Stomach (tissue), 9 donors: ENCODE measurements around the gene MAP7D3. TPM values are rescaled to one million over a fixed set of nuclear protein-coding genes. Genes with fewer than 3 reads are reported as not detected.
"Not testable (repeated sequence)": the region's sequence is repeated elsewhere in the genome, so short reads cannot be mapped to it uniquely, and the experiment has no call there.

Source experiments
- DNase-seq, 2 donors: peaks; one replicate each; pipeline versions ENCODE4 v3.0.0 to v3.0.0-alpha.2; 2013 to 2019
- H3K27ac ChIP-seq, 5 donors: fragments of 200-600 bp in 4 of 5; sonication (generic) in 4 of 5; one replicate each; pipeline ENCODE4 v1.5.1; 2013 to 2019; ENCODE audit warnings: mild to moderate bottlenecking in 1 of 5, moderate library complexity in 1 of 5
- H3K27me3 ChIP-seq, 3 donors: fragments of 200-600 bp; sonication (generic); one replicate each; pipeline ENCODE4 v1.5.1; 2017 to 2019; ENCODE audit warnings: mixed run types in 1 of 3
- H3K36me3 ChIP-seq, 4 donors: fragments of 200-600 bp; sonication (generic); 1 replicate in 3 of 4; 2 replicates in 1 of 4; pipeline ENCODE4 v1.5.1; 2016 to 2019
- H3K4me1 ChIP-seq, 4 donors: fragments of 200-600 bp; sonication (generic); one replicate each; pipeline ENCODE4 v1.5.1; 2016 to 2019
- H3K4me3 ChIP-seq, 4 donors: fragments of 200-600 bp; sonication (generic) in 3 of 4; one replicate each; pipeline ENCODE4 v1.5.1; 2016 to 2019; ENCODE audit warnings: mild to moderate bottlenecking in 1 of 4
- H3K9me3 ChIP-seq, 4 donors: fragments of 200-600 bp; sonication (generic); one replicate each; pipeline ENCODE4 v1.5.1; 2016 to 2019
- EP300 ChIP-seq: sonication (generic); formaldehyde crosslinking; IDR thresholded peaks from one replicate; pipeline ENCODE4 v1.6.1; 2017; ENCODE audit warnings: antibody characterized with exemption
- POLR2A ChIP-seq, 4 donors: fragments of 450-650 bp; IDR thresholded peaks; one replicate each; pipeline ENCODE4 v1.6.1; 2016; ENCODE audit warnings: antibody characterized with exemption in 4 of 4, control low read depth in 2 of 4, mild to moderate bottlenecking in 1 of 4, moderate library complexity in 1 of 4
- POLR2AphosphoS5 ChIP-seq, 3 donors: sonication (generic); formaldehyde crosslinking; IDR thresholded peaks; one replicate each; pipeline ENCODE4 v1.6.1; 2016; ENCODE audit warnings: antibody characterized with exemption in 3 of 3
- WGBS, 5 donors: extraction: QIAGEN DNeasy Blood & Tissue Kit in 3 of 5; methylation state at CpG; one replicate each; pipeline versions ENCODE4 v1.1.5 to v1.1.7; 2013 to 2018; 5-methylcytosine and 5-hydroxymethylcytosine counted together
- intact Hi-C: fragments of 100-400 bp; cut with DNase I; formaldehyde crosslinking; loops from one replicate; pipeline ENCODE4 v1.15.1; 2023; ENCODE audit warnings: low total_unique reads
- polyA plus RNA-seq, 3 donors: library from polyadenylated mRNA; stranded (reverse); fragments of 200-250 nt; gene quantifications; one replicate each; pipeline ENCODE4 v1.2.3, GENCODE V29; 2013
- total RNA-seq, 5 donors: library from RNA; depleted of rRNA; stranded (reverse); fragments of >200 nt; gene quantifications; one replicate each; pipeline versions ENCODE4 v1.1.0 to v1.2.3, GENCODE V29; 2014 to 2016
- TF ChIP-seq, protein P1 (sequence below), 7 experiments: fragments of 450-650 bp in 4 of 7; fragments of 200-600 bp in 3 of 7; sonication (generic) in 3 of 7; IDR thresholded peaks; one replicate each; pipeline ENCODE4 v1.5.1; 2016 to 2019; ENCODE audit warnings: antibody characterized with exemption in 7 of 7, control low read depth in 2 of 7, mild to moderate bottlenecking in 1 of 7
- donor health status: healthy with polysubstance abuse.
- donor health status: Bipolar disorder and iron deficiency.
- donor health status: healthy.

Gene MAP7D3
- total and polyA plus RNA-seq, 8 donors, result 2.2 to 14.1 (median 5.6) TPM

DNA sequence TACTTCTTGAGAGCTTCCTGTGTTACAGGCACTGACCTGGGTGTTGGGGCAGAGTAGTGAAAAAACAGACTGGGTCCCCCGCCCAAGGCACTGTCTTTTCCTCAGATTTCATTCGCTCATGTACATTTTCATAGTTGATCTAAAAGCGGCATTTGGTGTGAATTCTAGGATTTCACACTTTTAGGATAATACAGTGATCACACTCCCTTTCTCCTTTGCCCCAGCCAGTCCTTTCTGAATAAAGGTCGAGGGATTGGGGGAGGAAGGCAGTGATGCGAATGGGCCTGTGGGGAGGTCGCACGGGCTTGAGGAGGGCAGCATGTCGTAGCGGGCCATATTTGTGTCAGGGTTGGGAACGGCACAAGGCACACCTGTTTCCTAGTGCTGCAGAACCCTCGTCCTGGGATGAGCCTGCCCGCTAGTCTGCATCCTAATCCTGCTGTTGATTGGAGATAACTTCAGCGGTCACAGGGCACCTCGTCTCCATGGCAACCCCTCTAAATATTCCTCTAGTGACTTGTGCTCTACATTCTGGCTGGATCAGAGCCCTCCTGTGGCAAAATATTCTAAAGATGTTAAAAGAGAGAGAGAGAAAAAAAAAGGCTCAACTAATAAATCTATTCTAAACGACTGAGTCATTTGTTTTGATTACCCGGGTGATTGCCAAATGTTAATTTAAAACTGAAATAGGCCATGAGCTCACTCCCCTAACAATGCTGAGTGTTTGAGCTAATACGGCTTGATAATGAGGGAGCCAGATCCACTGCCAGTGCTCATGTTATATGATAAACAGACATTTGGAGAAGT lies 82.1 kb downstream of the MAP7D3 start:
- H3K4me3 ChIP-seq, result peak overlapping the region in 1 of 4 donors; percentile 6
- intact Hi-C loops, result no loop called here
- H3K4me1 ChIP-seq, result peaks cover 0 to 32% (median 13%) of the 10 kb centered on the region in 4 donors
- H3K9me3 ChIP-seq, result no peaks in the 10 kb centered on the region
- peak overlapping the region; percentile 61 to 86 (median 74) for H3K27ac ChIP-seq
- TF ChIP-seq POLR2AphosphoS5 (IDR thresholded peaks at IDR 0.05) (peak in 1 of 3 donors; percentile 62), EP300 (no peak), POLR2A (IDR thresholded peaks at IDR 0.05) (no peak)
- TF ChIP-seq, protein P1, sequence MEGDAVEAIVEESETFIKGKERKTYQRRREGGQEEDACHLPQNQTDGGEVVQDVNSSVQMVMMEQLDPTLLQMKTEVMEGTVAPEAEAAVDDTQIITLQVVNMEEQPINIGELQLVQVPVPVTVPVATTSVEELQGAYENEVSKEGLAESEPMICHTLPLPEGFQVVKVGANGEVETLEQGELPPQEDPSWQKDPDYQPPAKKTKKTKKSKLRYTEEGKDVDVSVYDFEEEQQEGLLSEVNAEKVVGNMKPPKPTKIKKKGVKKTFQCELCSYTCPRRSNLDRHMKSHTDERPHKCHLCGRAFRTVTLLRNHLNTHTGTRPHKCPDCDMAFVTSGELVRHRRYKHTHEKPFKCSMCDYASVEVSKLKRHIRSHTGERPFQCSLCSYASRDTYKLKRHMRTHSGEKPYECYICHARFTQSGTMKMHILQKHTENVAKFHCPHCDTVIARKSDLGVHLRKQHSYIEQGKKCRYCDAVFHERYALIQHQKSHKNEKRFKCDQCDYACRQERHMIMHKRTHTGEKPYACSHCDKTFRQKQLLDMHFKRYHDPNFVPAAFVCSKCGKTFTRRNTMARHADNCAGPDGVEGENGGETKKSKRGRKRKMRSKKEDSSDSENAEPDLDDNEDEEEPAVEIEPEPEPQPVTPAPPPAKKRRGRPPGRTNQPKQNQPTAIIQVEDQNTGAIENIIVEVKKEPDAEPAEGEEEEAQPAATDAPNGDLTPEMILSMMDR (IDR thresholded peaks at IDR 0.05), result no peak
- H3K36me3 ChIP-seq, result no peaks in the 10 kb centered on the region
- no peaks in the 10 kb centered on the region for H3K27me3 ChIP-seq
- peak in 1 of 2 donors; percentile 86 for DNase-seq
- 27 to 47% (median 33%) methylated on average over 12 to 17 of the region's 17 CpGs for WGBS, 5 donors

DNA sequence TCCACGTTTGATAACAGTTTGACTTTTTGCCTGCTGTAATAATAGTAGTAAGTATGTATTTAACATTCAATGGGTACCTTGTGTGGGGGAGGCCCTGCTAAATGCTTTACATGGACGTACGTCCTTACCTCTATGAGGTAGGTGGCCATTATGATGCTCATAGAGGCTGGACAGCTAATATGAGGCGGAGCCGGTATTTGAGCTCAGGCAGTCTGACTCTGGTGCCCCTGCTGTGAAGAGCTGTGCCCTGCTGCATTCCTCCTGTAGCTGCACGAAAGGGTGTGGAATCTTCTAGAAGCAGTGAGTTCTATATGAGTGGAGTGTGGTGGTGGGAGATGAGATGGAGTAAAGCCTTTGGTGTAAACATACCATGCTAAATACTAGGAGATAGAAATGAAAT lies 83.2 kb downstream of the MAP7D3 start:
- Histone ChIP-seq H3K27ac (peak overlapping the region in 4 of 5 donors; percentile 67 to 86 (median 76)), H3K4me1 (peaks cover 0 to 26% (median 14%) of the 10 kb centered on the region in 4 donors)
- H3K27me3 ChIP-seq, DNase-seq, intact Hi-C loops, H3K4me3 ChIP-seq, H3K36me3 ChIP-seq, H3K9me3 ChIP-seq: not testable (repeated sequence)
- WGBS, 5 donors, result 66 to 83% (median 77%) methylated on average over 4 to 6 of the region's 6 CpGs

DNA sequence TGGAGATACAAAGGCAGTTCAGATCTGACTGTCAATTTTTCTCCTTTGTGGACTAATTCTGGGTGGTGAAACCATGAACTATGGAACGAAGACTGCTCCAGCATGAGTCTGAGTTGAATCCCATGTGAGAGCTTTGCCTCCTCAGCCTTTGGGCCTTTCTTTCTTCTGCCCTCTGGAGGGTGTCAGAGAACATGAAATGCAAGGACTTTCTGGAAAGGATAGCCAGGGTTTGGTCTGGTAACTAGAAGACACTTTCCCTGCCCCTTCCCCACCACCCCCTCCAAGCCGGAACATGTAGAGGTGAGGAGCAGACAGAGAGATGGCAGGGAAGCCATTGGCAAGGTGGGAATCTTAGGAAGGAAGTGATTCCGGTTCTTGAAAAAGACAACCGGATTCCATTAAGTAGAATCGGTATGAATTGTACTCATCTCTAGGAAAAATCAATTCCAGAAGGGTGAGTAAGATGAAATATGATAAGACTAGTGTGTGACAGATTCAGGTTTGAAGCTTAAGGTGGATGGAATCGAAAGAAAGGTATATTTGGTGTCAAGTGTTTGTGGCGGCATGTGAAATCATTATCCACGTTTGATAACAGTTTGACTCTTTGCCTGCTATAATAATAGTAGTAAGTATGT lies 84.9 kb downstream of the MAP7D3 start:
- Histone ChIP-seq H3K4me3 (peak overlapping the region in 1 of 4 donors; percentile 4), H3K9me3 (no peaks in the 10 kb centered on the region), H3K27ac (peak overlapping the region in 4 of 5 donors; percentile 49 to 86 (median 62)), H3K4me1 (peaks cover 0 to 28% (median 18%) of the 10 kb centered on the region in 4 donors), H3K36me3 (no peaks in the 10 kb centered on the region), H3K27me3 (peaks cover 0 to 6% (median 0%) of the 10 kb centered on the region in 3 donors)
- TF ChIP-seq POLR2A (IDR thresholded peaks at IDR 0.05), result no peak
- TF ChIP-seq, protein P1 (IDR thresholded peaks at IDR 0.05), result peak in 1 of 7 experiments; percentile 9
- intact Hi-C loops, result no loop called here
- DNase-seq, result peak in 1 of 2 donors; percentile 38
- 42 to 71% (median 62%) methylated on average over 8 of the region's 8 CpGs for WGBS, 5 donors

DNA sequence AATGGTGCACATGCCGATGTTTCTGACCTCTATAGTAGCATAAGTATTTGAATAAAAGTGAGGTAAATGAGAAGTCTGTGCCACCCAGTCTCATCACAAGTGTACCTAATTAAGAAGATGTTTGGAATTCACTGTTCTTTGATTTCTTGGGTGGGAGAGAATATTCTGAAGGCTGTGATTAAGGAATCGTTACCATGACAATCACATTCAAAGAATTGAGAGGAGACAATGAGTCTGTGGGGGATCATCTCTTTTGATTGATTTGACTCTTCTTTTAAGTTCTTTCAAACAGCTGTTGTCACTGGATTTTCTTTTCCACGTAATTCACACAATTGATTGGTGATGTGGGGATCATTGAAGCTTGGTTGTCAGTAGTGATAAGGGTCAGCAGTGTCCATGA lies 85.8 kb downstream of the MAP7D3 start:
- DNase-seq, result no peak
- no peak overlapping the region for H3K4me3 ChIP-seq
- no peaks in the 10 kb centered on the region for H3K36me3 ChIP-seq
- peak overlapping the region in 4 of 5 donors; percentile 49 to 86 (median 62) for H3K27ac ChIP-seq
- H3K9me3 ChIP-seq, result no peaks in the 10 kb centered on the region
- WGBS, 5 donors, result 34 to 63% (median 55%) methylated on average over 3 of the region's 3 CpGs
- intact Hi-C loops, result no loop called here
- TF ChIP-seq POLR2A (IDR thresholded peaks at IDR 0.05) (no peak), EP300 (no peak), POLR2AphosphoS5 (IDR thresholded peaks at IDR 0.05) (no peak)
- TF ChIP-seq, protein P1 (IDR thresholded peaks at IDR 0.05), result no peak
- H3K27me3 ChIP-seq, result peaks cover 0 to 6% (median 0%) of the 10 kb centered on the region in 3 donors
- H3K4me1 ChIP-seq, result peaks cover 0 to 20% (median 14%) of the 10 kb centered on the region in 4 donors
